GM23248 (cell line): ENCODE results near the gene VEGFB. TPM values are rescaled to one million over a fixed set of nuclear protein-coding genes. Genes with fewer than 3 reads are reported as not detected.

Source experiments
- DNase-seq: peaks from one replicate; pipeline ENCODE4 v3.0.0-alpha.2; 2015
- H2AFZ ChIP-seq: fragments of 200-600 bp; sonication (generic); 2 replicates; pipeline ENCODE4 v1.6.1; 2016; ENCODE audit warnings: antibody characterized with exemption
- H3F3A ChIP-seq: fragments of 200-600 bp; sonication (generic); 2 replicates; pipeline ENCODE4 v1.6.1; 2016; ENCODE audit warnings: mild to moderate bottlenecking, antibody characterized with exemption, mixed run types; ENCODE audit not compliant: insufficient read depth
- H3K27ac ChIP-seq: fragments of 200-600 bp; sonication (generic); 2 replicates; pipeline ENCODE4 v1.5.1; 2016; ENCODE audit warnings: mild to moderate bottlenecking
- H3K27me3 ChIP-seq: fragments of 200-600 bp; sonication (generic); replicated peaks from 2 replicates; pipeline ENCODE4 v1.6.1; 2016; ENCODE audit warnings: mild to moderate bottlenecking; ENCODE audit not compliant: insufficient read depth
- H3K36me3 ChIP-seq: fragments of 200-600 bp; sonication (generic); 2 replicates; pipeline ENCODE4 v1.6.1; 2016; ENCODE audit warnings: low read depth, mild to moderate bottlenecking
- H3K4me1 ChIP-seq: fragments of 200-600 bp; sonication (generic); 2 replicates; pipeline ENCODE4 v1.6.1; 2016; ENCODE audit warnings: mild to moderate bottlenecking; ENCODE audit not compliant: insufficient read depth
- H3K4me2 ChIP-seq: fragments of 200-600 bp; sonication (generic); one replicate; pipeline ENCODE4 v1.6.1; 2016; ENCODE audit warnings: mild to moderate bottlenecking; ENCODE audit not compliant: unreplicated experiment
- H3K4me3 ChIP-seq: fragments of 200-600 bp; sonication (generic); 2 replicates; pipeline ENCODE4 v1.5.1; 2016; ENCODE audit warnings: mild to moderate bottlenecking
- H3K79me2 ChIP-seq: fragments of 200-600 bp; sonication (generic); 2 replicates; pipeline ENCODE4 v1.6.1; 2016; ENCODE audit warnings: mild to moderate bottlenecking; ENCODE audit not compliant: insufficient read depth
- H3K9ac ChIP-seq: fragments of 200-600 bp; sonication (generic); 2 replicates; pipeline ENCODE4 v1.6.1; 2016; ENCODE audit warnings: mild to moderate bottlenecking
- H3K9me2 ChIP-seq: fragments of 200-600 bp; sonication (generic); 2 replicates; pipeline ENCODE4 v1.6.1; 2016; ENCODE audit warnings: mixed run types, mild to moderate bottlenecking, moderate library complexity; ENCODE audit not compliant: insufficient read depth
- H3K9me3 ChIP-seq: fragments of 200-600 bp; sonication (generic); one replicate; pipeline ENCODE4 v1.6.1; 2017; ENCODE audit warnings: low read depth
- H4K20me1 ChIP-seq: fragments of 200-600 bp; sonication (generic); 2 replicates; pipeline ENCODE4 v1.6.0; 2016; ENCODE audit not compliant: insufficient read depth
- EZH2 ChIP-seq: fragments of 200-600 bp; sonication (generic); IDR thresholded peaks from 2 replicates; pipeline ENCODE4 v1.6.1; 2018; ENCODE audit warnings: antibody characterized with exemption, mild to moderate bottlenecking; ENCODE audit not compliant: insufficient read depth, poor library complexity, severe bottlenecking
- EZH2phosphoT487 ChIP-seq: fragments of 200-600 bp; sonication (generic); IDR thresholded peaks from 2 replicates; pipeline ENCODE4 v1.6.1; 2018; ENCODE audit warnings: antibody characterized with exemption, moderate library complexity, mild to moderate bottlenecking, low read depth; ENCODE audit not compliant: insufficient read depth
- WGBS, 2 experiments: methylation state at CpG; one replicate each; pipeline ENCODE4 v1.1.6; 2015 to 2017; ENCODE audit warnings: low lambda C conversion rate in 2 of 2, low coverage in 1 of 2; ENCODE audit errors: missing lambda C conversion rate in 2 of 2; 5-methylcytosine and 5-hydroxymethylcytosine counted together
- in situ Hi-C: fragments of 300-500 bp; cut with MboI; formaldehyde crosslinking; loops from 2 replicates; pipeline ENCODE4 v1.15.0; 2020
- polyA plus RNA-seq: library from polyadenylated mRNA; unstranded; fragments of >200 nt; fragmentation: Nextera tagmentation; extraction: Ambion mirVana; gene quantifications from 2 replicates; pipeline ENCODE4 v1.2.1, GENCODE V29; 2016
- total RNA-seq: library from RNA; depleted of rRNA; stranded (reverse); fragments of >200 nt; shearing (Covaris generic); gene quantifications from 2 replicates; pipeline ENCODE4 v1.2.3, GENCODE V29; 2014

VEGFB gene
- total and polyA plus RNA-seq, 2 experiments from 2014 or later, result 21.6 to 27.8 TPM

DNA sequence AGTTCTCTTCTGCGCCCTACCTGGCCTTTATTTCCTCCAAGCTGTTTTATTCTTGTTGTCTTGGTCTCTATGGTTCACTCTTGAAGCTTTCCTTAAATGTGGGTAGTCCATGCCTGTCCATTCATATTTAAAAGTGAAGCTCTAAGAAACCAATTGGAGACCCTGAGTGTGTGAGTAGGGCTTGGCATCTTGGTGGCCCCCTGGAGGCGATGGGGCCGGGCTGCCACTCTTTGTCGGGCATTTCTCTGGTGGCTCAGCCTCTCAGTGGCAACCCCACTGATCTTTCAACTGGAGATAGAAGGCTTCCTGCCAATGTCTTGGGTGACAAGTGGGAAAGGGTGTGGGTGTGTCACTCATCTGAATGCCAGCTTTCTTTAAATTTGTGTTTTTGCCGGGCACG is 17.5 kb upstream of the VEGFB start:
- DNase-seq, result no peak
- H2AFZ ChIP-seq, result no peak overlapping the region
- no peaks in the 10 kb centered on the region for H3K9me2 ChIP-seq
- no peak overlapping the region for H3K9ac ChIP-seq
- in situ Hi-C loops, result no loop called here
- no peak overlapping the region for H3K27ac ChIP-seq
- no peaks in the 10 kb centered on the region for H3K9me3 ChIP-seq
- no peaks in the 10 kb centered on the region for H3K36me3 ChIP-seq
- WGBS, 2 experiments, result 85 to 86% methylated on average over 6 of the region's 6 CpGs
- H3K79me2 ChIP-seq, result no peaks in the 10 kb centered on the region
- H3K4me1 ChIP-seq, result peaks cover 11% of the 10 kb centered on the region
- no peak for TF ChIP-seq EZH2phosphoT487
- no peak for TF ChIP-seq EZH2
- H3K4me2 ChIP-seq, result no peak overlapping the region
- no peak overlapping the region for H3K4me3 ChIP-seq
- H3F3A ChIP-seq, result peaks cover 18% of the 10 kb centered on the region
- H4K20me1 ChIP-seq, result no peaks in the 10 kb centered on the region
- H3K27me3 ChIP-seq, result no peaks in the 10 kb centered on the region

- H3K36me3 ChIP-seq, result no peaks in the 10 kb centered on the region
- no peak overlapping the region for H2AFZ ChIP-seq
- peaks cover 11% of the 10 kb centered on the region for H3K4me1 ChIP-seq
- H3K79me2 ChIP-seq, result no peaks in the 10 kb centered on the region
- 74 to 78% methylated on average over 11 of the region's 11 CpGs for WGBS, 2 experiments
- no peak for DNase-seq
- in situ Hi-C loops, result no loop called here
- H3K27me3 ChIP-seq, result no peaks in the 10 kb centered on the region
- H3K4me3 ChIP-seq, result no peak overlapping the region
- H3K9ac ChIP-seq, result no peak overlapping the region
- H3K27ac ChIP-seq, result no peak overlapping the region
- H3K9me2 ChIP-seq, result no peaks in the 10 kb centered on the region
- no peak for TF ChIP-seq EZH2phosphoT487
- no peak for TF ChIP-seq EZH2
- H3K9me3 ChIP-seq, result no peaks in the 10 kb centered on the region
- H4K20me1 ChIP-seq, result no peaks in the 10 kb centered on the region
- no peak overlapping the region for H3K4me2 ChIP-seq
- H3F3A ChIP-seq, result peaks cover 15% of the 10 kb centered on the region
These were observed 15.6 kb upstream of the VEGFB start for GRCh38 chr11:64218628-64219353.

GRCh38 chr11:64219354-64219684 is 15.1 kb upstream of the VEGFB start:
- peaks cover 10% of the 10 kb centered on the region for H3F3A ChIP-seq
- H4K20me1 ChIP-seq, result no peaks in the 10 kb centered on the region
- H3K4me3 ChIP-seq, result no peak overlapping the region
- no peak for DNase-seq
- H2AFZ ChIP-seq, result no peak overlapping the region
- in situ Hi-C loops, result no loop called here
- no peak overlapping the region for H3K4me2 ChIP-seq
- no peak overlapping the region for H3K27ac ChIP-seq
- no peaks in the 10 kb centered on the region for H3K9me2 ChIP-seq
- no peaks in the 10 kb centered on the region for H3K27me3 ChIP-seq
- H3K9me3 ChIP-seq, result no peaks in the 10 kb centered on the region
- WGBS, 2 experiments, result 73 to 76% methylated on average over 7 of the region's 7 CpGs
- H3K4me1 ChIP-seq, result peaks cover 11% of the 10 kb centered on the region
- no peaks in the 10 kb centered on the region for H3K36me3 ChIP-seq
- H3K79me2 ChIP-seq, result no peaks in the 10 kb centered on the region
- no peak overlapping the region for H3K9ac ChIP-seq
- TF ChIP-seq EZH2 (no peak), EZH2phosphoT487 (no peak)

GRCh38 chr11:64219755-64220154 is 14.6 kb upstream of the VEGFB start:
- H3K4me2 ChIP-seq, result no peak overlapping the region
- H3K27me3 ChIP-seq, result no peaks in the 10 kb centered on the region
- 87 to 91% methylated on average over 10 of the region's 10 CpGs for WGBS, 2 experiments
- in situ Hi-C loops, result no loop called here
- peaks cover 8% of the 10 kb centered on the region for H3K4me1 ChIP-seq
- no peak for DNase-seq
- no peak overlapping the region for H2AFZ ChIP-seq
- H3K9me2 ChIP-seq, result no peaks in the 10 kb centered on the region
- H4K20me1 ChIP-seq, result no peaks in the 10 kb centered on the region
- no peaks in the 10 kb centered on the region for H3K9me3 ChIP-seq
- no peaks in the 10 kb centered on the region for H3K36me3 ChIP-seq
- peaks cover 5% of the 10 kb centered on the region for H3F3A ChIP-seq
- no peak overlapping the region for H3K4me3 ChIP-seq
- TF ChIP-seq EZH2, result no peak
- no peak for TF ChIP-seq EZH2phosphoT487
- no peak overlapping the region for H3K9ac ChIP-seq
- H3K27ac ChIP-seq, result no peak overlapping the region
- peaks cover 2% of the 10 kb centered on the region; the same call in 1 of the 2 replicates for H3K79me2 ChIP-seq

DNA sequence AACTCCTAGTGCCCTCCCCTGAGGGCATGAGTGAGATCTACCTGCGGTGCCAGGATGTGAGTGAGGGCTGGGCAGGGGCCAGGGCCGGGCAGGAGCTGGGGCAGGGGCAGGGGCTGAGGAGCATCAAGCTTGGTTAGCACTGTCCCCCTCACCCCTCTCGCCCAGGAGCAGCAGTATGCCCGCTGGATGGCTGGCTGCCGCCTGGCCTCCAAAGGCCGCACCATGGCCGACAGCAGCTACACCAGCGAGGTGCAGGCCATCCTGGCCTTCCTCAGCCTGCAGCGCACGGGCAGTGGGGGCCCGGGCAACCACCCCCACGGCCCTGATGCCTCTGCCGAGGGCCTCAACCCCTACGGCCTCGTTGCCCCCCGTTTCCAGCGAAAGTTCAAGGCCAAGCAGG is 14.1 kb upstream of the VEGFB start:
- 83 to 85% methylated on average over 12 to 16 of the region's 17 CpGs for whole genome bisulfite sequencing, 2 experiments
- no peak for DNase-seq
- Histone ChIP-seq H3K4me2 (no peak overlapping the region), H3K9me3 (no peaks in the 10 kb centered on the region), H3K9ac (no peak overlapping the region), H3K27me3 (no peaks in the 10 kb centered on the region), H2AFZ (no peak overlapping the region), H3K4me1 (peaks cover 4% of the 10 kb centered on the region), H4K20me1 (no peaks in the 10 kb centered on the region), H3K4me3 (no peak overlapping the region), H3K27ac (no peak overlapping the region), H3K79me2 (peaks cover 7% of the 10 kb centered on the region), H3F3A (0 out of 2 replicates have a peak, but pooled peaks cover under 1% of the 10 kb centered on the region), H3K36me3 (no peaks in the 10 kb centered on the region), H3K9me2 (no peaks in the 10 kb centered on the region)
- in situ Hi-C loops, result no loop called here
- TF ChIP-seq EZH2 (no peak), EZH2phosphoT487 (no peak)
